ENCODE data around the gene EIF1.
"Not testable (repeated sequence)": the region's sequence is repeated elsewhere in the genome, so short reads cannot be mapped to it uniquely, and the experiment has no call there.

The EIF1 gene

DNA sequence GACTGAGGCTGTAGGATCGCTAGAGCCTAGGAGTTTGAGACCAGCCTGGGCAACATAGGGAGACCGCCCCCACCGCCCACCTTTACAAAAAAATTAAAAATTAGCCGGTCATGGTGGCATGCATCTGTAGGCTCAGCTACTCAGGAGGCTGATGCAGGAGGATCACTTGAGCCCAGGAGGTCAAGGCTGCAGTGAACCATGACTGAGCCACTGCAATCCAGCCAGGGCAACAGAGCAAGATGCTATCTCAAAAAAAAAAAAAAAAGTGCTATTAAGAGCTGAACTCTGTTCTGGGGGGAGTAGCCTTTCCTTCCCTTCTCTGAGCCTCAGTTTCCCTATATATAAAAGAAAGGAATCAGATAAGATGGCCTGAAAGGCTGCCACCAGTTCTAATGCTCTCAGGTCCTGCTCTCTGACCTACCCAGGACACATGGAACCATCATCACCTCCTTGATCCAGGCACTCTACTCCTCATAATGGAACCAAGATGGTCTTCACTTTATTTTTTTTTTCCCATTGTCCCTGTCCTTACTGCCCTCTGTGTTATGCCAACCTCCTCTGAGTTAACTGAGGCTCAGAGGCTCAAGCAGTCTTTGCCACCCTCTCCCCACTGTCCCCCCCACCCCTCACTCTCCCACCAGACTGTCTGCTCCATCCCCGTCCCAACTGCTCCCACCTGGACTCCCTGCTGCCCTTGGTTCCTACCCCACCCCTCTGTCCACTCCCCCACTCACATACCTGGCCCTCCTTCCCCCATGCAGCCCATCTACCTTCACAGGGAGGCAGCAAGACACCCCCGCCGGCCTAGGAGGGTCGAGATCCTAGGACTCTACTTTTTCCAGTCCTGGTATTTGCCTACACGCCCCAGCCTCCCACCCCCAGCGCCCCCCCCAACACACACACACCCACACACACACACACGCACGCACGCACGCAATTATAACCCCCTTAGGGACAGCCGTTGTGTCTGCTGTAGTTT, 23.8 kb upstream of the EIF1 start:
- H3K27me3 Mint-ChIP-seq (ENCODE audit: low read depth), result peaks cover 10% of the 10 kb centered on the region
- H3K4me3 Mint-ChIP-seq, result peak overlapping the region; percentile 75
- H3K4me1 Mint-ChIP-seq (ENCODE audit: low read depth), result peaks cover 33% of the 10 kb centered on the region
- H3K36me3 Mint-ChIP-seq (ENCODE audit: low read depth), result no peaks in the 10 kb centered on the region
- H3K9me3 Mint-ChIP-seq, result no peaks in the 10 kb centered on the region
- no peak overlapping the region for H3K27ac Mint-ChIP-seq

DNA sequence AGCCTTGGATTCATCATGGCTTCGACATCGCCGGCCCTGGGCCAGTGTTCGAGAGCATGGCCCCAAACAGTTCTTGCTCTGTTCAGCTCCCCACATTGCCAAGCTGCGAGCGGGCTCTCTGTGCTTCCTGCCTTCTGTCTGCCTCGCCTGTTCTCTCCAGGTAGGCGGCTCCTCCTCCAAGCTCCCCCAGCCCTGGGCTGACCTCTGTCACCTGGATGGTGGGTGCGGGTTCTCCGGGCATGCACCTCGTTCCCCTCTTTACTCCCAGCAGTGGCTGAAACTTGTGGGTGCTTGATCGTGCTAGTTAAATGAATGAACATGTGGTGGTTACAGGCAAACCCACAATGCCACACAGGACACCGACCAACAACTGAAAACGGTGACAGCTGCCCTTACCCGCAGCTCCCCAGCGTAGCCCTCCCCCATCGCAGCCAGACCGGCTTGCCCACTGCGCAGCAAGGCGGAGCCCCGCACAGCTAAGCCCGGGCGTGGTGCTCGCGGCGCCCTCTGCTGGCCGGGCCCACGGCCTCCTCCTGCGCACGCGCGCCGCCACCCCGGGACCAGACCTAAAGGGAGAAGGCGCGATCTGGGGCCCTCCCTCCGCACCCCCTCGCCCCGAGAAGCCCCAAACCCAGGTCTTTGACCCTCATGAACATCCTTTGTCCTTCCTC, 23.0 kb upstream of the EIF1 start:
- Mint-ChIP-seq H3K4me1 (ENCODE audit: low read depth) (peaks cover 36% of the 10 kb centered on the region), H3K27ac (peak overlapping the region; percentile 94), H3K36me3 (ENCODE audit: low read depth) (no peaks in the 10 kb centered on the region), H3K9me3 (no peaks in the 10 kb centered on the region), H3K27me3 (ENCODE audit: low read depth) (peaks cover 10% of the 10 kb centered on the region), H3K4me3 (peak overlapping the region; percentile 75)

DNA sequence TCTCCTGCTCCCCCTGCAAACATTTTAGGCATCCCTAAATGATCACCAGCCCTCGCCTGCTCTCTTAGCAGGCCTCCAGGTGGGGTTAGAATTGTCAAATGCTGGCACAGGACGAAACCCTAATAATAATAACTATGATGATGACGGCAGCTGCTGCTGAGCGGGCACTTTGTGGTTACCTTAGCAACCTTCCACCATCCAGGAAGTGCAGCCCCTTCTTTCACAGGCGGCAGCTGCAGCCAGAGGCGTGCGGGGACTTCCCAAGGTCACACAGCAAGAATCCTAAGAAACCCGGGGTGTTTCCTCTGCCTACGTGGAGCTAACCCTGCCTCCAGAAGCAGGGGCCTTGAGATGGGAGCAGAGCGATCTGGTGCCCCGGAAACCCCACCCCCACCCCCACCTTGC, 22.4 kb upstream of the EIF1 start:
- peak overlapping the region; percentile 94 for H3K27ac Mint-ChIP-seq
- no peaks in the 10 kb centered on the region for H3K9me3 Mint-ChIP-seq
- peaks cover 2% of the 10 kb centered on the region for H3K36me3 Mint-ChIP-seq (ENCODE audit: low read depth)

DNA sequence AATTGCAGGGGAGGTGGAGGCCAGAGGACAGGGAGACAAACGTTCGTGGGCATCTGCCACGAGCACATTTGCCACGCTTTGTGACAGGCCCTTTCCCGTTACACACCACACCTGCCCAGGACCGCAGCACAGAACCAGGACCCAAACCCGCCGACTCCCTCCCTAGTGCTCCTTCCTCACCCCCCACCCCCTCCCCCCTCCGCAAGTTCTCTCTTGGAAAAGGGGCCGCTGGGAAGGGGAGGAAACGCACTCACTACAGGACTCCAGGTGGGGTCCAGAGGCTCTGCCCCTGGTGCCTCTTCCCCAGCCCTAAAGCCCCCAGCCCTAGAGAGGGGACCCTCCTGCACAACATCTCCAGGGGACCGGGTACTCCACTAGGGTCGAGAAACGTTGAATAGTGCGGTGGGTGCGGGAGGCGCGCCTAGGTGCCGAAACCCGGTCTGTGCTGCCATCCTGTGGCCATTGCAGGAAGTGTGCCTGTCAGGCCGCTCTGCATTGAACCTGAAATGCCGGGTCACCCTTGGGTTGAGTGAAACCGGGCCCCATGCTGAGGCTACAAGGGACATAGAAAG, 21.9 kb upstream of the EIF1 start:
- no peaks in the 10 kb centered on the region for H3K9me3 Mint-ChIP-seq
- H3K27me3 Mint-ChIP-seq (ENCODE audit: low read depth), result peaks cover 10% of the 10 kb centered on the region
- H3K27ac Mint-ChIP-seq, result peak overlapping the region; percentile 94
- peak overlapping the region; percentile 75 for H3K4me3 Mint-ChIP-seq
- peaks cover 36% of the 10 kb centered on the region for H3K4me1 Mint-ChIP-seq (ENCODE audit: low read depth)
- H3K36me3 Mint-ChIP-seq (ENCODE audit: low read depth), result peaks cover 3% of the 10 kb centered on the region

More for the DNA sequence above, 22.4 kb upstream of the EIF1 start:
- H3K27me3 Mint-ChIP-seq (ENCODE audit: low read depth), result peaks cover 10% of the 10 kb centered on the region
- H3K4me3 Mint-ChIP-seq, result peak overlapping the region; percentile 75
- H3K4me1 Mint-ChIP-seq (ENCODE audit: low read depth), result peaks cover 36% of the 10 kb centered on the region

DNA sequence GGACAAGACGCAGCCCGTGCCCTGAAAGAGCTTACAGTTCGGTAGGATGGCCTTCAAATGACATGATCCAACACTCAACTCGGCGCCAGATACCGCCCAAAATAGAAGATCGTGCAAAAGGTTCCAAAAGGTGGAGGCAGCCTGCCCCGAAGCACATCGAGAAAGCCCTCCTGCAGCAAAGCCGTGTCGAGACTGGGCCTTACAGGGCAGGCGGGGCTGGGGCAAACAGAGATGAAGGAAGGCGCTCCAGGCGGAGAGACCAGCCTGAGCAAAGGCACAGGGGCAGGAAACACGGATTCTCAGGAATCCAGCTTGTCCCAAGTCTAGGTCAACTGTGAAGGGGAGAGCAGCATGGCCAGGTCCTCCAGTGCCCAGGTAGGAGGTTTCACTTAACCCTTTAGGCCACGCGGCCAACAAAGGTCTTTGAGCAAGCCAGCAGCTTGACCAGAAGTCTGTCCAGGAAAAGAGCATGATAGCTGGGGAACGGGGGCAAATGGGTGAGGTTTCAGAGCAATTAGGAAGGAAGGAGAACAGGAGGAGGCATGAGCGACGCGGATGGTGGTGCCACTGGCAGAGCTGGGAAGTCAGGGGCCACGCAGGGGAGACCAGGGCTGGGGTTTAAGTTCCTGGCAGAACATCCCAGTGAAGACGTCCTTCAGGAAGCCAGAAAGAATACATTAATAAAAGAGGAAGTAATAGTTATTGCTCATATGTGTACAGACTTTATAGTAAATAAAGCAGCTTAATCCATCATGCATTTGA, 21.2 kb upstream of the EIF1 start:
- H3K36me3 Mint-ChIP-seq (ENCODE audit: low read depth), result peaks cover 3% of the 10 kb centered on the region
- peaks cover 38% of the 10 kb centered on the region for H3K4me1 Mint-ChIP-seq (ENCODE audit: low read depth)
- H3K4me3 Mint-ChIP-seq, result peak overlapping the region; percentile 73
- peaks cover 10% of the 10 kb centered on the region for H3K27me3 Mint-ChIP-seq (ENCODE audit: low read depth)
- H3K9me3 Mint-ChIP-seq, result no peaks in the 10 kb centered on the region
- peak overlapping the region; percentile 94 for H3K27ac Mint-ChIP-seq

DNA sequence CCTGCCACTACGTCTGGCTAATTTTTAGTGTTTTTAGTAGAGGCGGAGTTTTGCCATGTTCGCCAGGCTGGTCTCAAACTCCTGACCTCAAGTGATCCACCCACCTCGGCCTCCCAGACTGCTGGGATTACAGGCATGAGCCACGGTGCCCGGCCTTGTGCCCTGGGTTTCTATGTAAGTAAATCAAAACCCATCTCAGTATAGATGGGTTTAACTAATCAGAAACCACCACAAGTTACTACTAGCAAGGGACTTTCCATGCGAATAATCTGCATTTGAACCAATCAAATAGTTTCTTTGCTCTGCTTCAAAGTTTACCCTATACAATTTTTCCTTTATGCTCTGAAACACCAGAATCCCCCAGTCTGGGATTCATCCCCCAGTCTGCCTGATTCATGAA, 16.5 kb upstream of the EIF1 start:
- Mint-ChIP-seq H3K36me3 (ENCODE audit: low read depth) (peaks cover 5% of the 10 kb centered on the region), H3K27ac (peak overlapping the region; percentile 42), H3K9me3 (no peaks in the 10 kb centered on the region), H3K27me3 (ENCODE audit: low read depth) (no peaks in the 10 kb centered on the region), H3K4me3 (no peak overlapping the region), H3K4me1 (ENCODE audit: low read depth) (peaks cover 42% of the 10 kb centered on the region)

DNA sequence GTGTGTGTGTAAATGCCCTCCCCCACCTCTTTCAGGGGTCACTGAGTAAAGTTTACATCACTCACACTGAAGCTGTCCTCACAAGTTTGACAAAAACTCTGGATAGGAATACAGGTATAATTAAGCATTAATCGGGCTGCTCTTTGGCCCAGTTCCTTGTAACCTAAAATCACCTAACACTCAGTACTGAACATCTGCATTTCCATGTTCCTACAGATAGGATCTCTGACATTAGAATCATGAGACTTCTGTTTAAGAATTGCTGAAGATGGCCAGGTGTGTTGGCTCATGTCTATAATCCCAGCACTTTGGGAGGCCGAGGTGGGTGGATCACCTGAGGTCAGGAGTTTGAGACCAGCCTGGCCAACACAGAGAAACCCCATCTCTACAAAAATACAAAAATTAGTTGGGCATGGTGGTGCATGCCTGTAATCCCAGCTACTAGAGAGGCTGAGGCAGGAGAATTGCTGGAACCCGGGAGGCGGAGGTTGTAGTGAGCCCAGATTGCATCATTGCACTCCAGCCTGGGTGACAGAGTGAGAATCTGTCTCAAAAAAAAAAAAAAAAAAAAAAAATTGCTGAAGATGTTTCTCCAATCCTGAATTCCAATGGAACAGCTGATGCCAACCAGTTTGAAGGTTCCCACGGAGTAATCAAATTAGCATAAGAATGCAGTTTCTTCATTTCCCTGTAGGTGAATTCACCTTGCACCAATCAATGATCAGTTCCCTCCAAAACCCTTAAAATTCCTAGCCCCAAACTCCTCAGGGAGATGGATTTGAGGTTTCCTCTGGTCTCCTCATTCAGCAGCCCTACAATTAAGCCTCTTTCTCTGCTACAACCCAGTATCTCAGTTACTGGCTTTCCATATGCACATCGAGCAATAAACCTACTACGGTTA, 13.3 kb upstream of the EIF1 start:
- not testable (repeated sequence) for H3K27me3 Mint-ChIP-seq (ENCODE audit: low read depth); H3K9me3 Mint-ChIP-seq
- peak overlapping the region; percentile 73 for H3K27ac Mint-ChIP-seq

DNA sequence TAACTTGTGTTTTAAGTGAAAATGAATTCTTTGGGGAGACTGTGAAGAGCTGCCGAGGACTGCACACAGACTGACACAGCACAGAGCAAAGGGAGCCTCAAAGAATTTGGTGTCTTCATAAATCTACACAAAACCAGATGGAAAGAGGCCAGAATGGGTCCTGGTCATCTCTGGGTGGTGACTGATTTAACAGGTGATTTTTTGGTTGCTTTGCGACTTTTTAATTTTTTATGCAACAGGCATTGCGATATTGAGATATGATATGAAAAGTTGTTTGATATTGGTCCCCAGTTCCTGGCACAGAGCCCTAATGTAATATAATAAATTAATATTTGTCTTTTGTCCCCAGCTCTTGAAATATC, 12.6 kb upstream of the EIF1 start:
- Mint-ChIP-seq H3K4me1 (ENCODE audit: low read depth) (peaks cover 49% of the 10 kb centered on the region), H3K4me3 (no peak overlapping the region), H3K27me3 (ENCODE audit: low read depth) (no peaks in the 10 kb centered on the region), H3K27ac (peak overlapping the region; percentile 73), H3K36me3 (ENCODE audit: low read depth) (peaks cover 11% of the 10 kb centered on the region), H3K9me3 (no peaks in the 10 kb centered on the region)

More for the DNA sequence above, 13.3 kb upstream of the EIF1 start:
- Mint-ChIP-seq H3K4me1 (ENCODE audit: low read depth) (peaks cover 47% of the 10 kb centered on the region), H3K36me3 (ENCODE audit: low read depth) (peaks cover 11% of the 10 kb centered on the region)
- not testable (repeated sequence) for H3K4me3 Mint-ChIP-seq

DNA sequence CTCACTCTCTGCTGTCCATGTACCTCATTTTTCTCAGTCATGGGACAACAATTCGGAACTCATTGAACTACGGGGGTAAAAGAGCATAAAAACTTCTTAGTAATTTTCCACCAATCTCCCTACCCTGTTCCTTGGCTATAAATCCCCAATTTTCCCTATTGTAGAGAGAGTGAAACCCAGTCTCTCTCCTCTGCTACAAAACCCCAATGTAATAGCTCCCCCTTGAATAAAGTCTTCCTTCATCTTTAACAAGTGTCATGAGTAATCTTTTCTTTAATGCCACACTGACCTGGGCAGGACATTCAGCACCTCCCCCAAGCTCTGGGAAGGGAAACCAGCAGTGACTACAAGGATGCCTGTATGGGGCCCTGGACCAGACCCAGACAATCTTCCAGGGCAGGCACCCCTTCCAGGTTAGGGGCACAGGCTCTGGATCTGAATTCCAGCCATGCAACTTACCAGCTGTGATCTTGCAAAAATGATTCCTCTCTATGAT, 10.2 kb upstream of the EIF1 start:
- H3K9me3 Mint-ChIP-seq, result no peaks in the 10 kb centered on the region
- H3K4me3 Mint-ChIP-seq, result peak overlapping the region; percentile 86
- H3K36me3 Mint-ChIP-seq (ENCODE audit: low read depth), result peaks cover 8% of the 10 kb centered on the region
- H3K27me3 Mint-ChIP-seq (ENCODE audit: low read depth), result no peaks in the 10 kb centered on the region
- peak overlapping the region; percentile 97 for H3K27ac Mint-ChIP-seq
- H3K4me1 Mint-ChIP-seq (ENCODE audit: low read depth), result peaks cover 48% of the 10 kb centered on the region

DNA sequence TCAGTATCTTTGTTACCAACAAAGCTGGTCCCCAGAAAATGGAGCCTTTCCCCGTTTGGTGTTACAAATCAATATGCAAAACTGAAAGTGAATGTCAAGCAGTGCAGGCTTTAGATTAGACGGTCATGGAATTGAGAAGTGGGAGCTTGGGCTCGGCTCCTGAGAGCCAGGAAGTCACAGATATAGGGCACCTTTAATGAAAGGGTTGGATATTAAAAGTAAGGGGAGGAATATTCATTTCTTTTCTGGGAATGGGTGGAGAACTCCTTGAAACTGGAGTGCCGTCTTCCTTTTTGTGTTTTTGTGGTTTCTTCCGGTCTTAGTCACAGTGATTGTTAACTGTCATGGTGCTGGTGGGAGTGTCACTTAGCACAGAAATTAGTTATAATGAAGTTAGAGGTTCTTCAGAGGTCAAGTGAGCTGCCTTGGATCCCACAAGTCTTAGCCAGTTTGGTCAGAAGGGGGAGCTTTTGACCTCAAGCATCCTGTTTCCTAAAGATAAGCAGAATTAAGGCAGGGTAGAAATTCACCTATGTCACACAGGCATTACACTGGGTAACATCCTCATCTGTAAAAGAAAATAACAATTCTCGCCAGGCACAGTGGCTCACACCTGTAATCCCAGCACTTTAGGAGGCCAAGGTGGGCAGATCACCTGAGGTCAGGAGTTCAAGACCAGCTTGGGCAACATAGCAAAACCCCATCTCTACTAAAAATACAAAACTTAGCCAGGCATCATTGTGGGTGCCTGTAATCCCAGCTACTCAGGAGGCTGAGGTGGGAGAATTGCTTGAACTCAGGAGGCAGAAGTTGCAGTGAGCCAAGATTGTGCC, 9.6 kb upstream of the EIF1 start:
- H3K27me3 Mint-ChIP-seq (ENCODE audit: low read depth), result no peaks in the 10 kb centered on the region
- peaks cover 8% of the 10 kb centered on the region for H3K36me3 Mint-ChIP-seq (ENCODE audit: low read depth)
- peak overlapping the region; percentile 86 for H3K4me3 Mint-ChIP-seq
- peaks cover 48% of the 10 kb centered on the region for H3K4me1 Mint-ChIP-seq (ENCODE audit: low read depth)
- no peaks in the 10 kb centered on the region for H3K9me3 Mint-ChIP-seq
- peak overlapping the region; percentile 97 for H3K27ac Mint-ChIP-seq

DNA sequence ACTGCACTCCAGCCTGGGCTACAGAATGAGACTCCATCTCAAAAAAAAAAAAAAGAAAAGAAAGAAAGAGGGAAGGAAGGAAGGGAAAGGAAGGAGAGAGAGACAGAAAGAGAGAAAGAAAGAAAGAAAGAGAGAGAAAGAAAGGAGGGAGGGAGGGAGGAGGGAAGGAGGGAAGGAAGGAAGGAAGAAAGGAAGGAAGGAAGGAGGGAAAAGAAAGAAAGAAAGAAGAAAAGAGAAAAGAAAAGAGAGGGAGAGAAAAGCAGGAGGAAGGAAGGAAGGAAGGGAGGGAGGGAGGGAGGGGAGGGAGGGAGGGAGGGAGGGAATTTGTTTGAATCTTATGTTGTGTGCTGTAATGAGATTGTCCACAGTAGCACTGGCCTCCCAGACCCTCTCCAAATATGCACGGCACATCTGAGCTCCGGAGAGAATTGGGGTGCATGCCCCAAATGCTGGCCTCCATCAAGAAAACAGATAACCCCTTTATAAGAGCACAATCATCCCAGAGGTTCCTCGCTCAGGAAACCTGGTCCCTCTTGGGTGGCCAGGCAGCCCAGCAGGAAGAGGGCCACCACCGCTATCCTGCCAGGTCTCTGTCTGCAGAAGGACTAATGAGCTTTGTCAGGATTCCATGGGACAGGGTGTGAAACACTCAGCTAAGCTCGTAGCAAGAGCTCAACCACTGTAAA, 8.8 kb upstream of the EIF1 start:
- peaks cover 8% of the 10 kb centered on the region for H3K36me3 Mint-ChIP-seq (ENCODE audit: low read depth)
- H3K27me3 Mint-ChIP-seq (ENCODE audit: low read depth), result no peaks in the 10 kb centered on the region
- peak overlapping the region; percentile 97 for H3K27ac Mint-ChIP-seq
- H3K9me3 Mint-ChIP-seq, result no peaks in the 10 kb centered on the region
- H3K4me1 Mint-ChIP-seq (ENCODE audit: low read depth), result peaks cover 47% of the 10 kb centered on the region
- H3K4me3 Mint-ChIP-seq, result peak overlapping the region; percentile 86

DNA sequence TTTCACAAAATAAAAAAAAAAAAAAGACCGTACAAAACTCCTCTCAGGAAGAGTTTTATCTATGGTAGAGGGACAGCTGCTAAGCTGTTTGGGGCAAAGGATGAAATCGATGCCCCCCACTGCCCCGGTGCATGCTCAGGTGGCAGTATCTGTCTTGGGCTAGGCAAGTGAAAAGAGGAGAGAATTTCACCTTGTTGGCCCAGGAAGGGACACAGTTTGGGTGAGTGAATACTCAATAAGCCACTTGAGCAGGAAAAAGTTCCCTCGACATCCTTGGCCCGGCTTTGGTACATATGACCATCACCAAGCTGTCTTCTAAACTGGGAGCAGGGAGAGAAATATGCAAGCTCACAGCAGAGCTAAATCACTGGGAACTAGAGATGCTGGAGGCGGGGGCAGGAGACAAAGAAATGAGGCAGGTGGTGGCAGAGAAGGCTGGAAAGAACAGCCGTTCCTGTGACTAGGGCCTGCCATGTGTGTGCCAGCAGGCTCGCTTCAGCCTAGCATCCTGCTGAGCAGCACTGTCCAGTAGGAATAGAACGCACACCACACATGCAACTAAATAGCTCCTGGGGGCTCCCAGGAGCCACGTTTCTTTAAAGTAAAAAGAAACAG, 8.2 kb upstream of the EIF1 start:
- Mint-ChIP-seq H3K36me3 (ENCODE audit: low read depth) (peaks cover 8% of the 10 kb centered on the region), H3K27me3 (ENCODE audit: low read depth) (no peaks in the 10 kb centered on the region), H3K9me3 (no peaks in the 10 kb centered on the region), H3K27ac (peak overlapping the region; percentile 97), H3K4me3 (no peak overlapping the region), H3K4me1 (ENCODE audit: low read depth) (peaks cover 47% of the 10 kb centered on the region)

Data from T-helper 1 cell treated with Interleukin-12 subunit alpha and Interleukin-12 subunit beta and Interleukin-4 antibody, amounts not matched to agents 30 μg/mL and 1 μg/mL, for 36 hours (primary cell).